ENCODE results near the gene ETV7.
"Not testable (repeated sequence)": the region's sequence is repeated elsewhere in the genome, so short reads cannot be mapped to it uniquely, and the experiment has no call there.

Gene ETV7

GRCh38 chr6:36387440-36388303, at the start of gene ETV7:
TSS of gene ETV7 (minus strand) at chr6:36387669. CDS start at chr6:36387541, 128 bp downstream.
- DNase-seq (ENCODE audit: low read depth) = no peak

GRCh38 chr6:36436466-36436865, 49.0 kb upstream of the ETV7 start:
- DNase-seq (ENCODE audit: low read depth) = no peak

- DNase-seq (ENCODE audit: low read depth) = no peak
These were observed 44.7 kb upstream of the ETV7 start for GRCh38 chr6:36432151-36432671.

GRCh38 chr6:36431197-36431596, 43.7 kb upstream of the ETV7 start:
- no peak for DNase-seq (ENCODE audit: low read depth)

- DNase-seq (ENCODE audit: low read depth) = no peak
These were observed 42.9 kb upstream of the ETV7 start for GRCh38 chr6:36430351-36430750.

- DNase-seq (ENCODE audit: low read depth) = no peak
These were observed 41.4 kb upstream of the ETV7 start for GRCh38 chr6:36428911-36429310.

GRCh38 chr6:36426622-36427021, 39.2 kb upstream of the ETV7 start:
- DNase-seq (ENCODE audit: low read depth) = no peak

- DNase-seq (ENCODE audit: low read depth) = peak; percentile 96
These were observed 35.8 kb upstream of the ETV7 start for GRCh38 chr6:36423101-36423824.

GRCh38 chr6:36422714-36423100, 35.2 kb upstream of the ETV7 start:
- no peak for DNase-seq (ENCODE audit: low read depth)

GRCh38 chr6:36419310-36419709, 31.8 kb upstream of the ETV7 start:
- DNase-seq (ENCODE audit: low read depth) = no peak

GRCh38 chr6:36418558-36418957, 31.1 kb upstream of the ETV7 start:
- DNase-seq (ENCODE audit: low read depth) = no peak

GRCh38 chr6:36414481-36414880, 27.0 kb upstream of the ETV7 start:
- DNase-seq (ENCODE audit: low read depth) = no peak

GRCh38 chr6:36413489-36414480, 26.3 kb upstream of the ETV7 start:
- DNase-seq (ENCODE audit: low read depth) = no peak

GRCh38 chr6:36409718-36410117, 22.2 kb upstream of the ETV7 start:
- not testable (repeated sequence) for DNase-seq (ENCODE audit: low read depth)

- DNase-seq (ENCODE audit: low read depth) = no peak
These were observed 16.7 kb upstream of the ETV7 start for GRCh38 chr6:36404164-36404563.

- DNase-seq (ENCODE audit: low read depth) = no peak
These were observed 15.0 kb upstream of the ETV7 start for GRCh38 chr6:36402481-36402880.

GRCh38 chr6:36399970-36400369, 12.5 kb upstream of the ETV7 start:
- DNase-seq (ENCODE audit: low read depth) = no peak

GRCh38 chr6:36392621-36393020, 5.2 kb upstream of the ETV7 start:
- DNase-seq (ENCODE audit: low read depth) = no peak

GRCh38 chr6:36389353-36389752, 1.9 kb upstream of the ETV7 start:
- DNase-seq (ENCODE audit: low read depth) = no peak

- DNase-seq (ENCODE audit: low read depth) = no peak
These were observed 702 bp downstream of the ETV7 start for GRCh38 chr6:36386495-36387439.

- no peak for DNase-seq (ENCODE audit: low read depth)
These were observed 3.4 kb downstream of the ETV7 start for GRCh38 chr6:36384095-36384494.

All from stimulated activated CD8-positive, alpha-beta memory T cell treated with anti-CD3 and anti-CD28 coated beads, Interleukin-15, amount 100 ng/mL, for 1 hour (primary cell).